ENCODE data around the gene MFNG. TPM values are rescaled to one million over a fixed set of nuclear protein-coding genes. Genes with fewer than 3 reads are reported as not detected.

MFNG gene
- total RNA-seq, 1 experiment from 2014 or later, result 0.08 TPM

DNA sequence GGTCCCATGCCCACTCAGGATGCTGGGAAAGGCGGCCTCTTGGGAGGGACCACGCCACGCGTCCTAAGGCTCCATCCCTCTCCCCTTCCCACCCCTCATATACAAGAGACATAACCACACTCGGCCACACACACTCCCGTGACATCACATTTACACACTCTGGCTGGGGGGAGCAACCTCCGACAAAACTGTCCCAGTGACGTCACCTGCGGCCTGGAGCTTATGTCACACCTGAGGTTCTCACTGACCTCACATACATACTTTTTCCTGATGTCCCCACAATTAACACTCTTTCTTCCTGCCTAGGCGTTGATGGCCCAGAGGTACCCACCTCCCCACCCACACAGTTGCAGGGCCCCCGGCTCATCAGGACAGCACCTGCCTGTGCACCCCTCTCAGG is 60.8 kb downstream of the MFNG start:
- no peak for DNase-seq (ENCODE audit: low spot score)

DNA sequence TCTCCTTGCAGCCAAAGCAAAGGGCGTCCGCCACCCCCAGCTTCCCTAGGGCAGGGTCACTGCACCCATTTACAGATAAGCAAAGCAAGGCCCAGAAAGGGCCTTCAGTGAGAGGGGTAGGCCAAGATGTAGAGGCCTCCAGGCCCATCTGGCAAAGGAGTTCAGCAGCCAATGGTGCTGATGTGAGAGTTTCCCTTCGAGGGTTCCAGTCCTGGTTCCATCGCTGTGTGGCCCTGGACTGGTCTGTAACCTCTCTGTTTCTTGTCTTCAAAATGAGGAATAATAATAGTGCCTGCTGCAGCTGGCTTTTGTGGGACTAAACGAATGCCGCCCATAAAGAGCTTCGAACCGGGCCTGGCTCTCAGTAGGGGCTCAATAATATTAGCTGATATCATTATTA is 62.9 kb downstream of the MFNG start:
- no peak for DNase-seq (ENCODE audit: low spot score)

DNA sequence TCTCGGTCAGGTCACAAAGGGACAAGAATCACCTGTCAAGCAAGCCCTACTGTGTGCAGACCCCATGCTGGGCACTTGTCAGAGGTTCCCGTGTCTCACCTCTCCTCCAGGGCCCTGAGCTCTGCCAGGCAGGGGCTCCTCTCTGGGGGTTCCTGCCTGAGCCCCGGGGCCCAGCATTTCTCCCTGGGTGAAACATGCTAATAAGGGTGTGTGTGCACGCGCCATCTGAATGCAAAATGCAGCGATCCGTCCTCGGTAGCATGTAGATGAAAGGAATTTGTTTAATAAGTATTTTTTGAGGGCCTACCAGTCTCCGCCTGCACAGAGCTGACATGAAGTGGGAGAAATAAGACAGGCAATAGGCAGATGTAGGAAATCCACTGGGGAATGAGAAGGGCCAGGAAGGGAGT is 64.7 kb downstream of the MFNG start:
- DNase-seq (ENCODE audit: low spot score), result no peak

DNA sequence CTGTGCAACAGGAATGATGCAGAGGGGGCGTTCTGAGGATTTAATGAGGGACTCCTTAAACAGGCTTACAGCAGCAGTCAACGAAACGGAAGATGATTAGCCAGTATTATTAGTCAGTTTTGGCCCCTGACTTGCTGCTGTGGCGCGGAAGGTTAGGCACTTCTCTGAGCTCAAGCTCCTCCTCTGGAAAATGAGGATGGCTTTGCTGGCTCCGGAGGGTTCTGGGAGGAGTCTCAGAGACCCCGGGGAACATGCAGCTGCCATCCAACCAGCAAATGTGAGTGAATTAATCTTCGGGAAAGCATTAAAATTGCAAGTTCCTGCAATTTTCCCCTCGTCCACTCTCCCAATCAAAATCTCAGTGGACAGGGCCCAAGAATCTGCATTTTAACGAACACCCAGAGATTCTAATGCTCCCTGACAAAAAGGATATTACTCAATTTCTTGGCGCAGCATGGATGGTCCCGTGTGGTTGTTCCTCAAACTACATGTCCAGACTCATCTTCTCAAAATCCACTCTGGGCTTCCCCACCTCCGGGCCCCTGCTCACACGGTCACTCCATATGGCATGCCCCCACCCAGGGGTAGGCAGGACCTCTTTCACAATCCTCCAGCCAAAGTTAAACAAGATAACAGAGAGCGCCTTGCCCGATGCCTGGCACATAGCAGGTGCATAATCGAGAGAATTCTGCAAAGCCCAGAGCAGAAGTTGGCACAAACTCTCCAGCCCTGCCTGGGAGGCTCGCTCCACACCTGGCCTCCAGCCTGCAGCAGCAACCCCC is 65.3 kb downstream of the MFNG start:
- DNase-seq (ENCODE audit: low spot score), result no peak

DNA sequence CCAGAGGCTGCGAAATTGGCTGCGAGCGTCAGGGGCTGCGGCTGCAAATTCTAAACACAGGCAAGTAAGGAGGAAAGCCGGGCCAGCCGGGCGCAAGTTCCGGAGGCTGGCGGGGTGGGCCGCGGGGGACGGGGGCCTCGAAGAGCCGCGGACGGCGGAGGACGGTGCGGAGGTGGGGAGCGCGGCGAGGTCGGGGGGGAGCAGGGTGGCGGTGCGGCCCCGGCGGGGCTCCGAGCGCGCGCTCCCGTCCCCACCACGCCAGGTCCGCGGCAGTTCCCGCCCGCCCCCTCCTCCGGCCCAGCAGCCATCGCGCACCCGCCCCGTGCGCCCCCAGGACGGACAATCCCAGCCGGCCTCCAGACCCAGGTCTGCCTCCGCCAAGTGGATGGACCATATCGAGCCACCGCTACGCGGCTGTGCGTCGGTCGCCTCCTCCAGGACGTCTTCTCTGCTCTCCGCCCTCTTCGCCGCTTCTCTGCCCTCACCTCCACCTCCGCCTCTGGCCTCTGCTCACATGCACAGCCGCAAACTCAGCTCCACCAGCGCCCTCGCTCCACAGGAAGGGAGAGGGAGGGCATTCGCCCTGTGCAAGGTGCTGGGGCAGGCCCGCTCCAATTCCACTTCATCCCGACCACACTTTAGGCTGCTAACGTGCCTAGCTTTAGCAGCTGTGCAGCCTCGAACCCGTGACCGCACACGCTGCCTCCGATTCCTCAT is 66.1 kb downstream of the MFNG start:
- DNase-seq (ENCODE audit: low spot score), result no peak

DNA sequence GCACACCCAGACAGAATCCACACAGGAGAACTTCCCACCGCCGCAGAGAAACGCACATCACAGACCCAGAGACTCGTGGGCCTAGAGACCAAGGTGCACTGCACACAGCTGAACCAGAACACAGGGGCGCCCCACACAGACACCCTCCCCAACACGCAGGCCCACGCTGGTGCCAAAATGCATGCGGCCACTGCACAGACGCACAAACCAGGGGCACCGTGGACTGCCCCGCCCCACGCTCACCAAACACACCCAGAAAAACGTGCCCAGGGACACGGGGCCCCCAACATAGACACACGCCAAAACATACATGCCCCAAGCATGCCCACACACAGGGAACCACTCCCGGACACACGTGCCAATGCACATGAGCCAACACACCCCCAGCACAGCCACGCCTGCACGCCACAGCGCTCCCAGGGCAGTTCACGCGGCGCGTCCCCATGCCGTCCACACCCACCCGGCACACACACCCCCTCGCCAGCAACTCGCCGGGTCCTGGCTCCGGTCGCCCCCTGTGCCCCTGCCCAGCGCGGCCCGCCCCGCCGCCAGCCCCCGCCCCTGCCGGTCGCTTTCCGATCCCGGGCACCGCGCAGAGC is 66.7 kb downstream of the MFNG start:
- no peak for DNase-seq (ENCODE audit: low spot score)

Other genes starting within 250 kb of the MFNG start
- 15.5 and 20.9 TPM in 2 replicates for gene RAC2, start 242.1 kb downstream of the MFNG start, total RNA-seq (2014; rRNA removed; shearing (Covaris generic))
- 0.08 TPM in 1 of 2 replicates, not detected in the other for gene CYTH4, start 203.9 kb downstream of the MFNG start, total RNA-seq (2014; rRNA removed; shearing (Covaris generic))
- gene ELFN2, start 58.9 kb downstream of the MFNG start, total RNA-seq (2014; rRNA removed; shearing (Covaris generic)), result 0.29 and 0.41 TPM in 2 replicates
- gene CARD10, start 33.0 kb upstream of the MFNG start, total RNA-seq (2014; rRNA removed; shearing (Covaris generic)), result 2.8 and 3.9 TPM in 2 replicates
- gene CDC42EP1, start 74.1 kb upstream of the MFNG start, total RNA-seq (2014; rRNA removed; shearing (Covaris generic)), result 7.6 and 9.5 TPM in 2 replicates
- gene LGALS2, start 93.7 kb upstream of the MFNG start, total RNA-seq (2014; rRNA removed; shearing (Covaris generic)), result not detected in 2 replicates
- gene GGA1, start 122.5 kb upstream of the MFNG start, total RNA-seq (2014; rRNA removed; shearing (Covaris generic)), result 8.2 and 31.3 TPM in 2 replicates
- gene SH3BP1, start 153.3 kb upstream of the MFNG start, total RNA-seq (2014; rRNA removed; shearing (Covaris generic)), result 6.9 and 14.7 TPM in 2 replicates
- gene PDXP, start 172.3 kb upstream of the MFNG start, total RNA-seq (2014; rRNA removed; shearing (Covaris generic)), result 9.0 and 9.3 TPM in 2 replicates
- 1,239 and 1,549 TPM in 2 replicates for gene LGALS1, start 189.3 kb upstream of the MFNG start, total RNA-seq (2014; rRNA removed; shearing (Covaris generic))
- 25.7 and 27.3 TPM in 2 replicates for gene NOL12, start 200.0 kb upstream of the MFNG start, total RNA-seq (2014; rRNA removed; shearing (Covaris generic))
- gene TRIOBP, start 210.7 kb upstream of the MFNG start, total RNA-seq (2014; rRNA removed; shearing (Covaris generic)), result 18.3 and 21.9 TPM in 2 replicates